ENCODE data around the gene CCR7. TPM values are rescaled to one million over a fixed set of nuclear protein-coding genes. Genes with fewer than 3 reads are reported as not detected.

Gene CCR7
- total and polyA plus RNA-seq, 2 of the 13 experiments (the other 11 are each of a cell fraction or from before 2014, with no cell fraction given) = 0.04 to 0.53 TPM

GRCh38 chr17:40525294-40525693, 40.0 kb downstream of the CCR7 start:
- Histone ChIP-seq H3K27ac (ENCODE audit: extremely low read length, insufficient read depth, low read length) (no peak overlapping the region), H3K36me3 (replicated peaks in 1 of 2; ENCODE audit: control insufficient read depth in 1 of 2, insufficient read depth in 2 of 2, low read length in 2 of 2) (no peaks in the 10 kb centered on the region), H4K20me1 (ENCODE audit: insufficient read depth, low read length) (no peaks in the 10 kb centered on the region), H3K4me2 (ENCODE audit: low read depth, low read length) (no peak overlapping the region), H3K27me3 (ENCODE audit: control insufficient read depth in 1 of 2, insufficient read depth in 2 of 2, low read length in 2 of 2) (no peaks in the 10 kb centered on the region), H3K4me3 (replicated peaks in 1 of 3; ENCODE audit: insufficient read depth in 1 of 3, low read depth in 2 of 3, low read length in 3 of 3) (no peak overlapping the region), H3K9ac (ENCODE audit: insufficient read depth, low read depth, low read length) (no peak overlapping the region), H3K9me3 (ENCODE audit: low read length) (peaks cover 11% of the 10 kb centered on the region), H3K4me1 (ENCODE audit: insufficient read depth, low read length) (peaks cover 39% of the 10 kb centered on the region), H2AFZ (ENCODE audit: low read length) (no peak overlapping the region), H3K79me2 (ENCODE audit: insufficient read depth, low read length) (no peaks in the 10 kb centered on the region)
- ChIA-PET CTCF (ENCODE audit: low intra/inter-chr PET ratio, low total read pairs) (interaction anchor here (0.6 kb wide), 1 partner anchor 1119 kb away, joined by 3 read pairs; no protein-coding TSS in a partner anchor), POLR2A (interaction anchor here (0.6 to 1.4 kb wide), 3 partner anchors 14 to 830 kb away, joined by 4 to 10 read pairs (median 6); no protein-coding TSS in a partner anchor)
- ATAC-seq (no peak), DNase-seq (ENCODE audit: low spot score) (no peak), FAIRE-seq (no peak)
- TF ChIP-seq HBP1 (CRISPR knock-in tag; IDR thresholded peaks at IDR 0.05; ENCODE audit: low read depth) (no peak), ATF7 (IDR thresholded peaks at IDR 0.05) (peak; percentile 62), ATF7 (CRISPR knock-in tag; IDR thresholded peaks at IDR 0.05) (no peak), ARNT (IDR thresholded peaks at IDR 0.05) (no peak), FOXK1 (CRISPR knock-in tag; IDR thresholded peaks at IDR 0.05; ENCODE audit: borderline replicate concordance, low read depth) (no peak), ZFP1 (CRISPR knock-in tag; IDR thresholded peaks at IDR 0.05) (peak; percentile 99), ZNF207 (IDR thresholded peaks at IDR 0.05; ENCODE audit: borderline replicate concordance) (no peak), CEBPB (IDR thresholded peaks at IDR 0.05; ENCODE audit: borderline replicate concordance, low read depth, low read length) (peak; percentile 37; the same call in 1 of the 2 replicates)
- BruUV-seq (replicated peaks) = no TSS peak
- WGBS (ENCODE audit: low lambda C conversion rate) = 77% methylated on average over 1 of the region's 1 CpG
- in situ Hi-C loops (cut with HindIII; ENCODE audit: extremely low pct_ligation_motif_present, low pct_unique_long_range_greater_than_20kb) (no loop called here), intact Hi-C loops (cut with micrococcal nuclease; ENCODE audit: unreplicated experiment) (no loop called here)
